Gastrocnemius medialis (tissue), 4 donors: ENCODE measurements around the gene CCDC110.

Experiments used
- CTCF ChIP-seq, 5 experiments: fragments of 450-650 bp in 3 of 5; fragments of 200-600 bp in 2 of 5; sonication (generic) in 2 of 5; IDR thresholded peaks in 4 of 5; conservative IDR thresholded peaks in 1 of 5; 1 replicate in 4 of 5; 2 replicates in 1 of 5; pipeline ENCODE4 v1.5.1; 2016 to 2019; ENCODE audit warnings: antibody characterized with exemption in 5 of 5, mild to moderate bottlenecking in 3 of 5, moderate library complexity in 3 of 5
- POLR2A ChIP-seq, 2 donors: fragments of 450-650 bp; IDR thresholded peaks; one replicate each; pipeline ENCODE4 v1.6.1; 2017; ENCODE audit warnings: antibody characterized with exemption in 2 of 2, mild to moderate bottlenecking in 2 of 2, moderate library complexity in 2 of 2

GRCh38 chr4:185412412-185412811 is 59.1 kb downstream of the CCDC110 start:
- TF ChIP-seq CTCF (IDR thresholded peaks at IDR 0.05 in 4 of 5, conservative IDR thresholded peaks at IDR 0.05 in 1 of 5): no peak
- TF ChIP-seq POLR2A (IDR thresholded peaks at IDR 0.05): no peak
